Progenitor cell of endocrine pancreas (in vitro differentiated cells): ENCODE results near the gene CTXN1. TPM values are rescaled to one million over a fixed set of nuclear protein-coding genes. Genes with fewer than 3 reads are reported as not detected.

ENCODE experiments used
- DNase-seq: peaks from one replicate; pipeline ENCODE4 v3.0.0; 2021; ENCODE audit warnings: low spot score; ENCODE audit not compliant: unreplicated experiment
- H3K27ac Mint-ChIP-seq: 2 replicates; pipeline ENCODE4 v1.8.0; 2021; ENCODE audit warnings: mild to moderate bottlenecking, moderate library complexity, mixed read lengths
- H3K27me3 Mint-ChIP-seq: 2 replicates; pipeline ENCODE4 v1.8.0; 2021; ENCODE audit warnings: mixed read lengths
- H3K36me3 Mint-ChIP-seq: 2 replicates; pipeline ENCODE4 v1.8.0; 2022; ENCODE audit warnings: mixed read lengths; ENCODE audit not compliant: insufficient read depth
- H3K4me1 Mint-ChIP-seq: 2 replicates; pipeline ENCODE4 v1.8.0; 2021; ENCODE audit warnings: low read depth, mixed read lengths
- H3K4me3 Mint-ChIP-seq: 2 replicates; pipeline ENCODE4 v1.8.0; 2021; ENCODE audit warnings: low read depth, mild to moderate bottlenecking, moderate library complexity, mixed read lengths
- H3K9me3 Mint-ChIP-seq: 2 replicates; pipeline ENCODE4 v1.8.0; 2021; ENCODE audit warnings: low read depth, mixed read lengths
- total RNA-seq: library from RNA; stranded (reverse); gene quantifications from 2 replicates; pipeline ENCODE4 v1.2.1, GENCODE V29; 2021
- TF ChIP-seq, protein P1 (sequence below): fragments of 200-600 bp; sonication (generic); IDR thresholded peaks from one replicate; pipeline ENCODE4 v1.5.0; 2021; ENCODE audit warnings: antibody characterized with exemption, mild to moderate bottlenecking; ENCODE audit not compliant: unreplicated experiment

CTXN1 gene
- total RNA-seq, 1 donor from 2014 or later: 114 TPM

DNA sequence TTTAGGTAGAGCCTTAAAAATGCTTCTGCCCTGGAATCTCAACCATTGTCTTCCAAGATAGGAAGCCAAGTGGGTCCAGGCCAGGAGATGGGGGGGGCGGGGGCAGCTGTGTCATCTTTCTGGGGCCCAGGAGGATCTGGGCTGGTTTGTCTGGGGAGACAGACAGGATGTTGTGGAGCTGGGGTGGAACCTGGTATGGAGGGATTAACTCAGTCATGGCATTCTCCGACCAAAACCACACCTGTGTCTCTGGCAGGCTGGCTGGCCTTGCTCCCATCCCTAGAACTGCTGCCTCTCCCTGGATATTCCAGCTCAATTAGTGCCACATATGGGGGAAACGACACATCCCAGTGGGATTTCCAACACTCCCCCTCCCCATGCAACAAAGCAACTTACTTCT lies 25.0 kb downstream of the CTXN1 start:
- H3K4me3 Mint-ChIP-seq: no peak overlapping the region
- no peak for DNase-seq
- no peaks in the 10 kb centered on the region for H3K9me3 Mint-ChIP-seq
- H3K4me1 Mint-ChIP-seq: peaks cover 19% of the 10 kb centered on the region
- H3K27ac Mint-ChIP-seq: no peak overlapping the region
- TF ChIP-seq, protein P1, sequence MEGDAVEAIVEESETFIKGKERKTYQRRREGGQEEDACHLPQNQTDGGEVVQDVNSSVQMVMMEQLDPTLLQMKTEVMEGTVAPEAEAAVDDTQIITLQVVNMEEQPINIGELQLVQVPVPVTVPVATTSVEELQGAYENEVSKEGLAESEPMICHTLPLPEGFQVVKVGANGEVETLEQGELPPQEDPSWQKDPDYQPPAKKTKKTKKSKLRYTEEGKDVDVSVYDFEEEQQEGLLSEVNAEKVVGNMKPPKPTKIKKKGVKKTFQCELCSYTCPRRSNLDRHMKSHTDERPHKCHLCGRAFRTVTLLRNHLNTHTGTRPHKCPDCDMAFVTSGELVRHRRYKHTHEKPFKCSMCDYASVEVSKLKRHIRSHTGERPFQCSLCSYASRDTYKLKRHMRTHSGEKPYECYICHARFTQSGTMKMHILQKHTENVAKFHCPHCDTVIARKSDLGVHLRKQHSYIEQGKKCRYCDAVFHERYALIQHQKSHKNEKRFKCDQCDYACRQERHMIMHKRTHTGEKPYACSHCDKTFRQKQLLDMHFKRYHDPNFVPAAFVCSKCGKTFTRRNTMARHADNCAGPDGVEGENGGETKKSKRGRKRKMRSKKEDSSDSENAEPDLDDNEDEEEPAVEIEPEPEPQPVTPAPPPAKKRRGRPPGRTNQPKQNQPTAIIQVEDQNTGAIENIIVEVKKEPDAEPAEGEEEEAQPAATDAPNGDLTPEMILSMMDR: no peak
- no peaks in the 10 kb centered on the region for H3K36me3 Mint-ChIP-seq
- H3K27me3 Mint-ChIP-seq: no peaks in the 10 kb centered on the region

DNA sequence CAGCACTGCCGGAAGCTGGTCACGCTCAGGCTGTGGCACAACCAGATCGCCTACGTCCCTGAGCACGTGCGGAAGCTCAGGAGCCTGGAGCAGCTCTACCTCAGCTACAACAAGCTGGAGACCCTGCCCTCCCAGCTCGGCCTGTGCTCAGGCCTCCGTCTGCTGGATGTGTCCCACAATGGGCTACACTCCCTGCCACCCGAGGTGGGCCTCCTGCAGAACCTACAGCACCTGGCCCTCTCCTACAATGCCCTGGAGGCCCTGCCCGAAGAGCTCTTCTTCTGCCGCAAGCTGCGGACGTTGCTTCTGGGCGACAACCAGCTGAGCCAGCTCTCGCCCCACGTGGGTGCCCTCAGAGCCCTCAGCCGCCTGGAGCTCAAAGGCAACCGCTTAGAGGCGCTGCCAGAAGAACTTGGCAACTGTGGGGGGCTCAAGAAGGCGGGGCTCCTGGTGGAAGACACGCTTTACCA lies 25.5 kb downstream of the CTXN1 start:
- no peaks in the 10 kb centered on the region for H3K36me3 Mint-ChIP-seq
- H3K4me1 Mint-ChIP-seq: peaks cover 16% of the 10 kb centered on the region
- DNase-seq: no peak
- H3K27ac Mint-ChIP-seq: no peak overlapping the region
- TF ChIP-seq, protein P1: no peak
- H3K27me3 Mint-ChIP-seq: no peaks in the 10 kb centered on the region
- no peak overlapping the region for H3K4me3 Mint-ChIP-seq
- no peaks in the 10 kb centered on the region for H3K9me3 Mint-ChIP-seq

DNA sequence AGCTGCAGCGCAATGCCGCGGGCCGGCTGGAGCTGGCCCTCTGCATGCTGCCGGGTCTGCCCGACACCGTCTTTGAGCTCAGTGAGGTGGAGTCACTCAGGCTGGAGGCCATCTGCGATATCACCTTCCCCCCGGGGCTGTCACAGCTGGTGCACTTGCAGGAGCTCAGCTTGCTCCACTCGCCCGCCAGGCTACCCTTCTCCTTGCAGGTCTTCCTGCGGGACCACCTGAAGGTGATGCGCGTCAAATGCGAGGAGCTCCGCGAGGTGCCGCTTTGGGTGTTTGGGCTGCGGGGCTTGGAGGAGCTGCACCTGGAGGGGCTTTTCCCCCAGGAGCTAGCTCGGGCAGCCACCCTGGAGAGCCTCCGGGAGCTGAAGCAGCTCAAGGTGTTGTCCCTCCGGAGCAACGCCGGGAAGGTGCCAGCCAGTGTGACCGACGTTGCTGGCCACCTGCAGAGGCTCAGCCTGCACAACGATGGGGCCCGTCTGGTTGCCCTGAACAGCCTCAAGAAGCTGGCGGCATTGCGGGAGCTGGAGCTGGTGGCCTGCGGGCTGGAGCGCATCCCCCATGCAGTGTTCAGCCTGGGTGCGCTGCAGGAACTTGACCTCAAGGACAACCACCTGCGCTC lies 26.1 kb downstream of the CTXN1 start:
- no peak overlapping the region for H3K4me3 Mint-ChIP-seq
- TF ChIP-seq, protein P1: no peak
- peaks cover 12% of the 10 kb centered on the region for H3K4me1 Mint-ChIP-seq
- no peaks in the 10 kb centered on the region for H3K27me3 Mint-ChIP-seq
- no peaks in the 10 kb centered on the region for H3K36me3 Mint-ChIP-seq
- no peaks in the 10 kb centered on the region for H3K9me3 Mint-ChIP-seq
- DNase-seq: no peak
- no peak overlapping the region for H3K27ac Mint-ChIP-seq

DNA sequence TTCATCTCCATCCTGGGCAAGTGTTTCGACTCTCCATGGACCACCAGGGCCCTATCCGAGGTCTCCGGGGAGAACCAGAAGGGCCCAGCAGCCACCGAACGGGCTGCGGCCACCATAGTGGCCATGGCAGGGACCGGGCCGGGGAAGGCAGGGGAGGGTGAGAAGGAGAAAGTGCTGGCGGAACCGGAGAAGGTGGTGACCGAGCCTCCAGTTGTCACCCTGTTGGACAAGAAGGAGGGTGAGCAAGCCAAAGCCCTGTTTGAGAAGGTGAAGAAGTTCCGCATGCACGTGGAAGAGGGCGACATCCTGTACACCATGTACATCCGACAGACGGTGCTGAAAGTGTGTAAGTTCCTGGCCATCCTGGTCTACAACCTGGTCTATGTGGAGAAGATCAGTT lies 27.0 kb downstream of the CTXN1 start:
- no peak overlapping the region for H3K27ac Mint-ChIP-seq
- H3K36me3 Mint-ChIP-seq: no peaks in the 10 kb centered on the region
- no peak overlapping the region for H3K4me3 Mint-ChIP-seq
- DNase-seq: no peak
- TF ChIP-seq, protein P1: no peak
- no peaks in the 10 kb centered on the region for H3K9me3 Mint-ChIP-seq
- H3K4me1 Mint-ChIP-seq: peaks cover 8% of the 10 kb centered on the region
- H3K27me3 Mint-ChIP-seq: peaks cover 2% of the 10 kb centered on the region

DNA sequence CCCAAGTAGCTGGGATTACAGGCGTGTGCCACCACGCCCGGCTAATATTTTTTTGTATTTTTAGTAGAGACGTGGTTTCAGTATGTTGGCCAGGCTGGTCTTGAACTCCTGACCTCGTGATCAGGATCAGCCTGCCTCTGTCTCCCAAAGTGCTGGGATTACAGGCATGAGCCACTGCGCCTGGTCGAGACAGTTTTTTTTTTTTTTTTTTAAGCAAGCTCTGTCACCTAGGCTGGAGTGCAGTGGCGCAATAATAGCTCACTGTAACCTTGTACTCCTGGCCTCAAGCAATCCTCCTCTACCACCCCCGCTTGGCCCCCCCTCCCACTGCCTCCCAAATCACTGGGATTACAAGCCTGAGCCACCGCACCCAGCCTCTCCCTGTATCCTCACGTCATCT lies 28.6 kb downstream of the CTXN1 start:
- no peaks in the 10 kb centered on the region for H3K9me3 Mint-ChIP-seq
- no peaks in the 10 kb centered on the region for H3K36me3 Mint-ChIP-seq
- H3K4me3 Mint-ChIP-seq: no peak overlapping the region
- no peak for DNase-seq
- H3K4me1 Mint-ChIP-seq: no peaks in the 10 kb centered on the region
- TF ChIP-seq, protein P1: no peak
- peaks cover 2% of the 10 kb centered on the region for H3K27me3 Mint-ChIP-seq
- H3K27ac Mint-ChIP-seq: no peak overlapping the region
